Pulmonary artery endothelial cell (primary cell): Measurements from ENCODE around the gene PSMB10. TPM values are rescaled to one million over a fixed set of nuclear protein-coding genes. Genes with fewer than 3 reads are reported as not detected.
"Not testable (repeated sequence)": the region's sequence is repeated elsewhere in the genome, so short reads cannot be mapped to it uniquely, and the experiment has no call there.

Source experiments
- DNase-seq: peaks from one replicate; pipeline ENCODE4 v3.0.0-alpha.2; 2011; ENCODE audit warnings: low read depth, low spot score
- total RNA-seq: library from RNA; depleted of rRNA; stranded (reverse); fragments of >200 nt; gene quantifications from 2 replicates; pipeline ENCODE4 v1.2.3, GENCODE V29; 2014

The PSMB10 gene
- 58.8 and 87.0 TPM in 2 replicates for total RNA-seq

DNA sequence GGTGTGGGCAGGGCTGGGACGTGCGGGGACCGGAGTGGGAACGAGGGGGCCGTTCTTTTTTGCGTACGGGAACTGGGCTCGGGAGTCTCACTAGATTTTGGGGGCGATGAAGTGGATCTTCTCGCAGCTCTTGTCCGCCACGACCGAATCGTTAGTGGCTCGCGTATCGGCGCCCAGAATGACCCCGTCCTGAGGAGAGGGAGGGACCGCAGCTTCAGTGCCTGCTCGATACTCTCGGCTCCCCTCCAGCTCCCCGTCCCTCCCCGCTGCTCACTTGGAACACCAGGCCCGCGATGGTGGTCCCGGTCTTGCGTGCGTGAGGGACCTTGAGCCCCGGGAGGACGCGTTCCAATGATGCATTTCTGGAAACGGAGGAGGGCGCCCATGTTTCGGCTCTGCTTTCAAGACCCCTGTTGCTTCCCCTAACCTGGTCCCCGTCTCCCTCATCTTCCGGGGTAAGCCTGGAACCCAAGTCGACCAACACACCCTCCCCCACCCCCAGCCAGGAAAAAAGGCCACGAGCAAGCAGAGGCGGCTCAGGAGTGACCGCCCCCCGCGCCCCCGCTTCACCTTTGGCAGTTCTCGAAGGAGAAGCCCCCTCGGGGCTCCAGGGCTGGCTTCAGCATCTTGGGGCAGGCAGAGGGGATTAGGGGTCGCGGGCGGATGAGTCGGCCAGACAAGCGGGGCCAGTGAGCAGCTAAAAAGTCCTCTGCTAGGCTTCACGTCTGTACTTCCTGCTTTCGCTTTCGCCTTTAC lies at the start of gene PSMB10:
TSS of gene PSMB10 (minus strand) at position 727 of the 756 bp plus-strand sequence. CDS start at position 626, 101 bp downstream.
- DNase-seq: no peak

DNA sequence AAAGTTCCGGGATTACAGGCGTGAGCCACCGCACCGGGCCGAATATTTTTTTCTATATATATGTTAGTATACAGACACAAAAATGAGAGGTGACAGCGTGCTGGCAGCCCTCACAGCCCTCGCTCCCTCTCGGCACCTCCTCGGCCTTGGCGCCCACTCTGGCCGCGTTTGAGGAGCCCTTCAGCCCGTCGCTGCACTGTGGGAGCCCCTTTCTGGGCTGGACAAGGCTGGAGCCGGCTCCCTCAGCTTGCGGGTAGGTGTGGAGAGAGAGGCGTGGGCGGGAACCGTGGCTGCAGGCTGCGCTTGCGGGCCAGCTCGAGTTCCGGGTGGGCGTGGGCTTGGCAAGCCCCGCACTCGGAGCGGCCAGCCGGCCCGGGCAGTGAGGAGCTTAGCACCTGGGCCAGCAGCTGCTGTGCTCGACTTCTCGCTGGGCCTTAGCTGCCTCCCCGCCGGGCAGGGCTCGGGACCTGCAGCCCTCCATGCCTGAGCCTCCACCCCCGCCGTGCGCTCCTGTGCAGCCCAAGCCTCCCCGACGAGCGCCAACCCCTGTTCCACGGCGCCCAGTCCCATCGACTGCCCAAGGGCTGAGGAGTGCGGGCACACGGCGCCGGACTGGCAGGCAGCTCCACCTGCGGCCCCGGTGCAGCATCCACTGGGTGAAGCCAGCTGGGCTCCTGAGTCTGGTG lies 45.5 kb upstream of the PSMB10 start:
- no peak for DNase-seq

DNA sequence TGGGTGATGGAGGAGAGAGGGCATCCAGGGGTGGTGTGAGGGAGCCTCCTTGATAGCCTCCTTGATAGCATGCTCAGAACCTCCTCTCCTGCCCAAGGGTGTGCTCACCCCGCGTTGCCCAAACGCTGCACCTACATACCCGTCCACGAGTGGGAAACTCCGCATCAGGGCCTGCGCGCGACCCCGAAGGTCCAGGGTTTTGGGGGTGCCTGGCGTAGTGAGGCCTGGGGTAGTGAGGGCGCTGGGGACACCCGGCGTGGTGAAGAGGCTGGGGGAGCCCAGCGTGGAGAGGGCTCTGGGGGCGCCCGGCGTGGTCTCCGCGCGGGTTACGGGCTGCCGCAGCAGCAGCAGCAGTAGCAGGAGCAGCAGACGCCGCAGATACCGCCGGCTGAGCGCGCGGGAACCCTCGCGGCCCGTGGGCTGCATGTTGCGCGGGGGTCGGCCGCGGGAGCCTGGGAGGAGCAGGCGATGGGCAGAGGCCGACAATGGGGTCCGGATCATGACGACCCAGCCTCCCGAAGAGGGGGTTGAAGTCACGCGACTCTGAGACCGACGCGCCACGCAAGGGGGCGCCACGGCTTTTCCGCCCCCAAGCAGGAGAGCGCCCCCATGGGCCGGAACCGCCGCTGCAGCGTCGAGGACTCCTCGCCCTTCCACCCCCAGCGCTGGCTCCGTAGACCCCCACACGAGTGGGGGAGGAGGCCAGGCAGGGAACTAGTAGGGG lies 43.5 kb upstream of the PSMB10 start, which contains the start of gene DPEP3:
TSS of gene DPEP3 (minus strand) at position 545 of the 724 bp plus-strand sequence. CDS start at position 426, 119 bp downstream.
- no peak for DNase-seq

DNA sequence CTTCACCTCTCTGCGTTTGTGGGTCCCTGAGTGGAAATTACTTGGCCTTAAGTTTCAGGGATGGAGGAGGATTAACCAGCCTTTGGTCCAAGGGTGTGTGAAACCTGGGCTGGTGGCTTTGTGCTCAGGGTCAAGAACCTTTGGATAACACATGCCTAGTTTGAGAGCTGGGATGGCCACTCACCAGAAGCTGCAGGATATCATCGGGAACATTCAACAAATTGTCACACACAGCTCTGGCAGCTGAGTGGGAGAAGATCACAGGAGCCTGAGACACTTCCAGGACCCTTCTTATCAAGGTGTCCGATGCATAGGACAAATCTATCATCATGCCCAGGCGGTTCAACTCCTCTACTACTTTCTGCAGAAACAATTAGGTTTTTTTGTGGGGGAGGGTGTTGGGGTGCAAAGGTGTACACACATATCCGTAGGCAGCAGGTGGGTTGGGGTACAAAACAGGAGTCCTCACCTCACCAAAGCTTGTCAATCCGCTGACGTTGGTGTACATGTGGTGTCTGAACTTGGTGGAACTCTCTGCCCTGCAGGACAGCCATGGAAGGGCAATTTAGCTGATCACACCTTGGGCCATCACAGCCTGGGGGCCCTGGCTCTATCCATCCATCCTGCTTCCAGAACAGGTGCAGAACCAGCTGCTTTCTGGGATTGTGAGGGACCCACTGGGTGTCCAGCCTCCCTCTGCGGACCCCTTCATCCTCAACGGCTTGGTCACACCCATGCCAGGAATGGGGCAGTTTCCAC lies 41.0 kb upstream of the PSMB10 start:
- no peak for DNase-seq

DNA sequence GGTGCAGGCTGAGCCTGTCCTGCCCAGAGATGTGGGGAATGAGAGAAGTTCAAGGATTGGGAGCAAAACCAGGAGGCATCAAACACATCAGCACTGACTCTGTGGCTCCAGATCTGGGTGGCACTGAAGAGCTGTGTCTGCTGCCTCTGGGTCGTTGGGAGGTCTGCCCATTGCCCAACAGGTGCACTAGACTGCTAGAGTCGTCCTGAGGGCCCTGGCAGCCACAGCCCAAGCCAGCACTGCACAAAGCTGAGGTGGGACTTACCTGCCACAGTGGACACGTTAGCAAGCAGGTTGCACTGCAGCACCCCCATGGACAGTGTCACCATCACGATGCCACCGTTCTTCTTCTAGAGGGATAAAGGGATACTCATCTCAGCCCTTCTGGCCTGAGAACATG lies 40.4 kb upstream of the PSMB10 start:
- no peak for DNase-seq

DNA sequence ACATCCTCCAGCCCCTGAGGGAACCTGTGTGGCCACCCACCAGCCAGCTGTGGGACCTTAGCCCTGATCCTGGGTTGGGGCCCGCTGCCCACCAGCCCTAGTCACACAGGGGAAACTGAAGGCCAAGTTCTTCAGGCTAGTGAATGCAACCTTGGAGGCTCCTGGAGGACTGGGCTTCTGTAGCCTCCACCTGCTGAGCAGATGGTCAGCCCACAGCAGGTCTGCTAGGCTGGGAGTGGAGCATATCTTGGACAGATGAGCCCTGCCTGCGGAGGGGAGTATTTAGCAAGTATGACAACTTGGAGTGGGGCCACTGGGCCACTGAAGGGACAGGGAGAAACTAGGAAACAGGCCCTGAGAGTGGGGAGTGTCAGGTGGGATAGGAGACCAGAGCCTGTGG lies 39.6 kb upstream of the PSMB10 start:
- DNase-seq: no peak

DNA sequence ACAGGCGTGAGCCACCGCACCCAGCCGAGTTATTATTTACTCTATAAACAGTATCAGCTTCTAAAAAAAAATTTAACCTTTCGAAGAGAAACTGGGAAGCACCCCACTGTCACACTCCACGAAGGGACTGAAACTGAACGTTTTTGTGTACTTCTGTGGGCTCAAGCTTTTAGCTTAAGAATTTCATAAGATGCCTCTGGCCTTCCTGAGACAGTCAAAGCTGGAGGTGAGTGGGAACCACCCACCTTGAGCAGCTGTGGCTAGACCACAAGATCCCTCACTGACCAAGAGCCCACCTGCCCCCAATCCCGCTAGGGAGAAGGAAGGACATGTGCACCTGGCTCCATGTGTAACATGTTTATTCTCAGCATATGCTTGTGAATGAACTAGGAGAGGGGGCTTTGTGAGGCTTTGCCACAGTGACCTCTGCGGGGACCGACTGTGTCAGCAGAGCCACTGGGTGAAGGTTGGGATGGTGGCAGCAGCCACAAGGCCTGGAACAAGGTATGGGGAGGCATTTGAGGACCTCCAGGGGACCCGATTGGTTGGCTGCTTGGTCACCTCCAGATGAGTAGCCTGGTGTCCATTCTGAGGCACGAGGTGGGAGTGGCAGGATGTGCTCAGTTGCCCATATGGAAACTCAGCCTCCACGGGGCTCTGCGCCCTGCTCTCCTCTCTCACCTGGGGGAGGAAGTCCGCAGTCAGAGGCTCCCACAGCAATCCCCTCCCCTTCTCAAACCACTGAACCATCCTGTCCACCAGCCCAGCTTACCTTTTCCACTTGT lies 38.9 kb upstream of the PSMB10 start:
- DNase-seq: no peak

DNA sequence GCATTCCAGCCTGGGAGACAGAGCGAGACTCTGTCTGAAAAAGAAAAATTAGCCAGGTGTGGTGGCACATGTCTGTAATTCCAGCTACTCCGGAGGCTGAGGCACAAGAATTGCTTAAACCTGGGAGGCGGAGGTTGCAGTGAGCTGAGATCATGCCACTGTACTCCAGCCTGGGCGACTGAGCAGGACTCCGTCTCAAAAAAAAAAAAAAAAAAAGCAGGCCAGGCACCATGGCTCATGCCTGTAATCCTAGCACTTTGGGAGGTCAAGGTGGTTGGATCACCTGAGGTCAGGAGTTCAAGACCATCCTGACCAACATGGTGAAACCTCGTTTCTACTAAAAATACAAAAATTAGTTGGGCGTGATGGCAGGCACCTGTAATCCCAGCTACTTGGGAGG lies 35.6 kb upstream of the PSMB10 start:
- not testable (repeated sequence) for DNase-seq

DNA sequence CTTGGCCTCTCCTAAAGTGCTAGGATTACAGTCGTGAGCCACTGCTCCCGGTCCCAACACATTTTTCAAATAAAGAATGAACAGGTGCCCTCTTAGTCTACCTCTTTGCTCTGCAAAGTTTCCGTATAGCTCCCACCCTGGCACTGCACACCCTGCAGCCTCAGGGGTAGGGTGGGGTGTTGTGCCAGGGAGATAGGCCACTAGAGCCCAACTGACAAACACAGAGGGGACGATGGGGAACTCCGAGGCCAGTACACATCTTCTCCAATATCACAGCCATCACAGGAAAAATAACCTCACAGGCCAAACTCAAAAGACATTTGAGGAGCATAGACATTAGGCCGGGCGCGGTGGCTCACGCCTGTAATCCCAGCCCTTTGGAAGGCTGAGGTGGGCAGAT lies 34.5 kb upstream of the PSMB10 start:
- no peak for DNase-seq

DNA sequence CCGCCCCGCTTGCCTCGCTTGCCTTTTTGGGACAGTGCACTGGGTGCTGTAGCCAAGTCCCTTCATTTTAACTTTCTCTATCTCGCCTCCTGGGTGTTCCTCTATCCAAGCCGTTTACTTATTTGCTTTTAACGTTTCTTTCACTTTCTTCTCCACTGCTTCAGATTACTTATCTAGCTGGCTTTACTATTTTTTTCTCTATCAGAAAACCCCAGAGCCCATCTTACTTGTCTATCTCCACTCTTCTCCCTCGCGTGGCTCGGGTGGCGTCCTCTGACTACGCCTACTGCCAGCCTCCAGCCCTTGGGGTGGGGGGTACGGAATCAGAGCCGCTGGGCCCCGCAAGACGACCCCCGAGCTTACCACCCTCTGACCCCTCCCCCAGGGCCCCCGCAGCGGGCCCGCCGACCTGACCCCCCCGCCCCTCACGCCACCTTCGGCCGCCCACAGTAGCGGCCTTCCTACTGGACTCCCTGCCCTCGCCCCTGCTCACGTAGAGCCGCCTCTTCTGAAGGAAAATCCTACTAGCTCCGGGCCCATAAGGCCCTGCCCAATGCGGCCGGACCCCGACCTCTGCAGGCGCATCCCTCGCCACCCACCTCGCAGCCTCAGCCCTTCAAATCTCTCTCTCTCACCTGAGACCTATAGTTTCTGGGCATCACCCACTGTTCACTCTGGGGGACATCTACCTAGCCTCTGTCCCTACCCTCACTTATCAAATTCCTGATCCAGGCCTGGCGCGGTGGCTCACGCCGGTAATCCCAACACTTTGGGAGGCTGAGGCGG lies 32.8 kb upstream of the PSMB10 start:
- DNase-seq: no peak

DNA sequence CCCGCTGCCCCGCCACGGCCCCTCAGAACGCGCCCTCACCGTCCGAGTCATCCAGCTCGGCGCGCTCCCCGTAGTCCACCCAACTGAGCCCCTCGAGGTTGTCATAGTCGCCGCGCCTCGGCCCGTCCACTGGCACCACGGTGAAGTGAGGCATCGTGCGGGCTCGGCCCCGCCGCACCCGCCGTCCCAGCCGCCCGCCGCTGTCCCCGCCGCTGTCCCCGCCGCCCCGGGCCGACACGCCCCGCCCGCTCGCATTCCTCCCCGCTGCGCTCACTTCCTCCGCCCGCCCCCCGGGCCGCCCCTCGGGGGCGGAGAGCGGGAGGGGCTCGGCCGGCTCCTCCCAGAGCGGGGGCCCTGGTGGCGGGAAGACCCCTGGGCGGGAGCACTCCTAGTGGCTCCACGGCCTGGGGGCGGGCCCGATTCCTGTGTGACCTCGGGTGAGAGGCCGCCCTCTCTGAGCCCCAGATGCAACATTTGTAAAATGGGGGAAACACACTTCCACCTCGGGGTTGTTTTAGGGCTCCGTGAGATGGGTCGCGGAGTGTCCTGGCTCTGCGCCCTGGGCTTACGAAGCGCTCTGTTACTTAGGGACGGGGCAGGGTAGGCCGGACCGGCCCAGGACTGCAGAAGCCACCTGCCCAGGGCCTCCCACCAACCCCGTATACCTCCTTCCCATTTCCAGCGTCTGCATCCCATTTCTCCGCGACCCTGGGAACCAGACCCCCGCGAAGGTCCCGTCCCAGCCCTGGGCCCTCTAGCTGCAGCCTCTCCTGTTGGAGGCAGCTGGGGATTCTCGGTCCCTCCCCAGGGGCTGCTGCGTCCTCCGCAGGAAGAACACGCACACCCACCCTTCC lies 32.0 kb upstream of the PSMB10 start, which contains the start of gene SLC12A4:
TSS of gene SLC12A4 (minus strand) at position 238 of the 854 bp plus-strand sequence. CDS start at position 154, 84 bp downstream.
- DNase-seq: no peak

DNA sequence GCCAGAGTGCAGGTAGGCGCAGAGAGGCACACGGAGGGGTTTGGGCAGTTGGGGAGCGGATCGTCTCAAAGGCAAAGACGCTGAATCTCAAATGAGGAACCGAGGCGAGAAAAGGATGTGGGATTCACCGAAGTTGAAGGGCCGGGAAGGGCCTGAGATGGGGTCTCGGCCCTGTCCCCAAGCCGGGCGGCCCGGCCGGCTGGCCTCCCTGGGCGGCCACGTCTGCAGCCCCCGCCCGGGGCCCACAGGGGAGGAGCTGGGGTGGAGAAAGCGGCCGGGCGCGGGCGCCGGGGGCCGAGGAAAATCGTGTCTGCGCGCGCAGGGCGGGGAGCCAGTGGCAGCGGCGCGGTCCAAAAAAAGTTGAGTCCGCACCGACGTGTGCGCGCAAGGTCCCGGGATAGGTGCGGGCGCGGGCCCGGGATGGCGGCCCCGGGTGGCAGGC lies 31.3 kb upstream of the PSMB10 start:
- no peak for DNase-seq

DNA sequence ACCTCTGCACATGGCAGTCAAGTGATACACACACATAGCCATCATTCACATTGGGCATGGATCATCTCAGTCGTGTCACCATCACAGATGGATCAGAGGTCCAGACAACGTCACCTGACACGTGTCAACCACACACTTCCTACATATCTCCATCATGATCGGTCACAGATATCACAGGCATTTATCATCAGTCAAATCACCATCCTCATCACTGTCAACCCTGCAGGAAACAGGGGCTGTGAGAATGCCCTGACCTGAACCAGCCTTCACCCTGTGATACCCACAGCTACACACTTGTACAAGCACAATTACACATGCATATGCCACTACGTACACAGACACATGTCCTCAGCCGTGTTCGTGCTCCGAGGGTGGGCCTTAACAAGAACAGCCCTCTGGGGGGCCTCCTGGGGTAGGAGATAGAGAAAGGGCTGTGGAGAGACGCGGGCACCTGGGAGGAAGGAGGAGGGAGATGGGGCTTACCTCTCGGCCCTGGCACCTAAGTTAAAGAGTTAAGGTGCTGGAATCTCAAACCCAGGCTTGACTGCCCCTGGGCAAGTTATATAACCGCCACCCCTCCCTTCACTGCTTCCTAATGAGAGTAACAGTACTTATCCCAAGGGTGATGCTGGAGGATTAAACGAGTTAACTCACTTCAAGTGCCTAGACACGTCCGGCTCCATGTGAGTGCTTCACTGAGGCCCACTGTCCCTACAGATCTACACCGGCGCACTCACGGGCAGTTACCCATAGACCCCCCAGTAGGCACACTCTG lies 30.7 kb upstream of the PSMB10 start:
- DNase-seq: no peak

DNA sequence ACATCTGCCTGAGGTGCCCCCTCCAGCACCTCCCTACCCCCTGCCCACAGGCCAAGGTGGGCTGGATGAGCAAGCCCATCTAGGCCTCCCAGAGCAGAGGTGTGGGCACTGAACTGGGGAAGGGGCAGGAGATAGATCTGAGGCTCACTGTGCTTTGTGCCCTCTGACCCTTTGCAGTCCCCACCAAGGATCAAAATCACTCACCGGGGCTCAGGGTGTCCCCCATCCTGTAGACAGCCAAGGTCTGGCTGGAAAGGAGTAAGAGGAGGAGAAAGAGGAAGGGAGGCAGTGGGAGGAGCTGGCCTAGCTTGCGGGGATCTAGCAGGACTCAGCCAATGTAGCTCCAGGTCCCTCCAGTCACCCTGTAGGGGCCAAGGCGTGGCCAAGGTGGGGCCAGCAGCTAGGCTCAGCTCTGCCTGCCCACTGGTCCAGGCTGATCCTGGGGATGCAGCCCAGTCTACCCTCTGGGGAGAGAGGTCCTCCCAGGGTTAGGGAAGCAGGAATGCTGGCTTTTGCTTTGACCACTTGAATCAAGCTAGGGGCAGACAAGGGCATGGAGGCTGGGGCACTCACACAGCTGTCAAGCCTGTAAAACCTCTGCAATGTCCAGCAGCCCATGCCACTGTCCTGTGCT lies 30.0 kb upstream of the PSMB10 start:
- DNase-seq: no peak

DNA sequence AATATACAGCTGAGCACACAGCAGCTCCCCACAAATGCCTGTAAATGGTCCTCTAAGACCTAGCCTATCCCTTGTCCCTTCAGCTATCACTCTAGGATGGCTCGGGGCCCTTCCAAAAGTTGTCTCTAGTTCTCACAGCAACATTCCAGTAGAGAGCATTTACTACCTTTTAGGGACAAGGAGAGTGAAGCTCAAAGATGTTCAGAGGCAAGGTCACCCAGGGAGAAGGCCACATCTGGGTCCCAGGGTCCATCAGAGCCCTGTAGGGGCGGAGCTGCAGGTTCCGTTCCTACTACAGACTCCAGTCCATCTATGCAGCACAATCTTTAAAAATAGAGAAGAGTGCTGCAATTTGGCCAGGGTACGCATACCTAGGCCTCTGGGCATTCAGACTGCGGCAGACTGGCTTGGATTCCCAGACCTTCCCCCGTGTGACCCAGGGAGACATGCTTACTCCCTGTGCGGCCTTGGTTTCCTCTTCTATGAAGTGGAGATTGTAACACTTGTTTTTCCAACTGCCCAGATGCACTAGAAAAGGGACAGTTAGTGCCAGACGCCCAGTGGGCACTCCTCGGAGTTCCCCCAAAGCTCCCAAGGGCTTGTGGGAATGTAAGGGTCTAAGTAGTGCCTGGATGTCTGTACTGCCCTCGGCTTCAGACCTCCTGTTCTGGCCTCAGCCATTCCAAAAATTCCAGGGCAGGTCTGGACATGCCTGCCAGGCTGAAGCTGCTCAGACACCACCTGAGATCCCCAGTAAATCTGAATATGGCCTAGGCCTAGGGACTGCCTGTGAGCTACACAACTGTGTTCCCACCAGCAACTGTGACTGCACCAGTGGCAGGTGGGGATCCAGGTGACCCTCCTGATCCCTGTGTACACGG lies 29.3 kb upstream of the PSMB10 start:
- DNase-seq: no peak

DNA sequence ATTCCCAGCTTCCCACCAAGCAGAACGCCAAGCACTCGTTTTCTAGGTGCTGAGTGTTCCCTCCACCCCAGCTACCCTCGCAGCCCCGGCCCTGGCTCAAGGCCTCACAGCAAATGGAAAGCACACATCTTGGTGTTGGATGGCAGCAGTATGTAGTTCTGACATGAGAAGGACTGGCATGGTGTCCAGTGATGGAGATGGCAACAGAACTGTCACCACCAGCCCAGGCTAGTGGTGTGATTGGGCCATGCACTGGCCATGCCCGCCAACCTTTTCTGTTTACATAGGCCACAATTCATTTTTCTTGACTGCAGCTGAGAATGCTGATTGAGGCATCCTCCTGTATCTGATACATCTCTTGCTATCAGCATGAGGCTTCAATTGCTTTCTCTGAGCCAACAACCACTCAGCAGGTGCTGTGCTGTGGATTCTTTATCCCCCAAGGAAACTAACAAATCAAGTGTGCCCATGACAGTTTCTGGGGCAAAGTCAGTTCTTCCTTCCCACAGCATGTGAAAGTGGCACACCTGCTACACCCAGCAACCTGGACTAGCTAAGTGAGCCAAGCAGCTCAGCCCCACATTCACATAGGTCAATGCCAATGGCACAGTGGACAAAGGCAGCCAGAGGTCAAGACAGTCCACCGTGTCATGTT lies 28.0 kb upstream of the PSMB10 start:
- DNase-seq: no peak
